ENCODE measurements around the gene TP53I13.

TP53I13 gene

DNA sequence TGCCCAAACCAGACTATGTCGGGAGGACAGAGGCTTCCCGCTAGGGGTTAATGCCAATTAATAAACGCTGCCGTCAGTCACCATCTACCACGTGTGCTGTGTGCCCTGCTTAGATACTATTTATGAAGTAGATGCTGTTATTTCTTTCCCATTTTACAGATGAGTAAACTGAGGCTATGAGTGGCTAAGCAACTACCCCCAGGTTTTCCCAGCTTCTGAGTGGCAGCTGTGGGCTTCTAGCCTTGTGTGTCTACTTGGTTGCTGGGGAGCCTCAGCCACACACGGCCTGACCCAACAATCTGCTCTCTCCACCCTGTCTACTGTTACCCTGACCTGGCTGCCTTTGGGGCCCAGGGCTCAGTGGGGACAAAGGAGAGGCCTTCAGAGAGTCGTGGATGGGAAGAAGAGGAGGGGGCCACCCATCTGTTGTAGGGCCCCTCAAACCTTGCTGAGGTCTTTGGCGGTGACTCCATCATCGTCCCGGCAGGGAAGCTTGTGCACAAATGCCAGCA lies 13.8 kb downstream of the TP53I13 start:
- no peak for DNase-seq

DNA sequence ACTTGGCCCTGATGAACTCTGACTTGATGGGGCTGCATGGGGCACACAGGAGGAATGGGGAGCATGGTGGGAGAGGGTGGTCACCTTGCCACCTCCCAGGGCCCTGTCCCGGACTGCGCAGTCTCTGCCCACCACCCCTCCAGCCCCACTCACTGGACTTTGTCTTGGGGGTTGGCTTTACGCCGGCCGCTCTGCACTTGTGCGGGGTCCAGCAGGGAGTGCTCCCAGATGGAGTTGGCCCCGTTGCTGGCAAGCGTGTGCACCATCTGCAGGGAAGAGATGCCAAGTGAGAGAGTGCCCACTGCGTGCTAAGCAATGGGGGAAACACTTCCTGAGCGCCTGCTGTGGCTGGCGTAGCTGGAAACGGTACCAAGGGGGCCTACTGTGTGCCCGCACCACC lies 14.3 kb downstream of the TP53I13 start:
- no peak for DNase-seq

DNA sequence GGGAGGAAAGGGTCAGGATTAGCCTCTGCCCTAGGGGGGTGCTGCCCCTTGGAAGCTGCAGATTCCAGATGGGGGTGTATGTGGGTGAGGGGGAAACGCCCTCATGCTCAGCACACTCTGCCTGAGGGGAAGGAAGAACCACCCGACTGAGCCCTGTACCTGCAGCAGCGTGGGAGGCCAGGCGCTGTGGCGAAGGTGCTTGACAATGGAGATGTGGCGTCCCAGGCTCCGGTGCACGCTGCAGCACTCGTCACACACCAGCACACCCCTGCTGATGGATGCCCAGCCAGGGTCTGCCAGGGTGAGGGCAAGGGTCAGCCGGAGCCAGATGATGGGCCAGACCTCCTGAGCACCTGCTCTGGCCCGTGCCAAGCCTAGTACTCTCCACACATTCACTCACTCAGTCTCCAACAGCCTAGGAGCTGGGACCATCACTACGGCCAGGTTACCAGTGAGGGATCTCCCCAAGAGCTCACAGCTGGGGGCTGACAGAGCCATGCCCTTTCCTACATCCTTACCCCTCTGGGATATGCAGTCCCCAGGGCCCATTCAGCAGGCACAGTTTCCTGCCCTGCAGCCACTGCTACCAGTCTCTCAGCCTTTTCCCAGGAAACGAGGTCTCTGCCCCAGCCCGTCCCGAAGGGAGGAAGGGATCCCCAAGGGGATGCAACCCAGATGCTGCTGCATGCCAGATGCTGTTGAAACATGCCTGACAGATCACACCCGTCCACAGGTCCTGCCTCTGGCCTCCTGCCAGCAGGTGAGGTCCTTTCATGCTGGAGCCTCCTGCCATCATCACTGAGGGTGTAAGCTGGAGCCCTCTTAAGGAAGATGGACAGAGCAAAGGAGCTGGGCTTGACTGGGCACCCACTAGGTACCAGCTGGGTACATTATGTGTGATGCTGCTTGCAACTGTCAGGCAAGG lies 15.1 kb downstream of the TP53I13 start:
- DNase-seq: no peak

DNA sequence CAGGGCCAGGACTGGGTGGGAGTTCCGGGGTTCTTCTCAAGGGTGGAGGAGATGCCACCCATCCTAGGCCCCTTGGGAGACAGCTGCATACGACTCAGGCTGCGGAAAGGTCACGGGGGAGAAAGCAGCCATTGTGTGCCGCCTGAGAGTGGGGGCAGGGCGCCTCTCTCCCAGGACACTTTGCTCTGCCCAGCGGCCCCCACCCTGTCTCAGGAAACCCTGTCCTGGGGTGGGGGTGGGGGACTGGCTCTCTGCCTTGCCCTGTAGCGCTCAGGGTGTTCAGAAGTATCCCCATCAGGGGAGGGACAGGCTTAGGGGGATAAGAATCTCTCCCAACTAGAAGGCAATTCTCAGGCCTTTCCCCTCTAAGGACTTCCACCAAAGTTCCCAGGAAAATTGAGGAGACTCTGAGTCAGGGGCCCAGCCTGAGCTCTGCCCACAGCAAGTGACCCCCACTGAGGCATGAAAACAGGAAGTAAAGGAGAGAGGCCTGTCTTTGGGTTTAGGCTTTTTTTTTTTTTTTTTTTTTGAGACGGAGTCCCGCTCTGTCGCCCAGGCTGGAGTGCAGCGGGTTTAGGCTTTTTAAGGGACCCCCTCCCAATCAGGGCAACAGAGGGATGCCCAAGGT lies 16.1 kb downstream of the TP53I13 start:
- DNase-seq: no peak

DNA sequence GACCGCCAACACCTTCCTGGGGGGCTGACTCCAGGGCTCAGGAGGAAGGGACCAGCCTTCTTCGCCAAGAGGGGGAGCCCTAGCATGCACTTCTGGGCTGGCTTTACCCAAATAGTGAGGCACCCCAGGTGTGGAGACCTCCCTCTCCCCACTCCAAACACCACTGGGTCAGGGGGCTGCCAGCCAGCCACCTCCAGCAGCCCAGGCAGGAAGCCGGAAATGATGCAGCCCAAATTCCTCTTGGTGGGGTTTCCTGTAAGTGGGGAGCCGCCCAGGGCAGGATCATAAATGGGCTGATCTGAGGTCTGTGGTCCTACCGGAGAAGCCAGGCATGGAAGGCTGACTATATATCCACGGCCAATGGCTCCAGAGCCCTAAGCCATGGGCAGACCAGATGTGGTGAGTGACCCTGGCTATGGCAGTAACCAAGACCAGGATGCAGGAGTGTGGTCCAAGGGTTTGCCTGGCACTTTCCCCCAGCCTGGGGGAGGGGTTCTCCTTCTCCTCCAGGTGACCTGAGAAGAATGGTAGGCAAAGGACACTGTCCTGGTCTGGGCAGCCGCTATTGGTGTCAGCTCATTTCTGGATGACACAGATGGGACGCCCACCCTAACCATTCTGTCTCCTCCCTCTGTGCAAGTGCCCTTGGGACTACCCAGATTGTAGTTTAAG lies 16.7 kb downstream of the TP53I13 start:
- DNase-seq: no peak

DNA sequence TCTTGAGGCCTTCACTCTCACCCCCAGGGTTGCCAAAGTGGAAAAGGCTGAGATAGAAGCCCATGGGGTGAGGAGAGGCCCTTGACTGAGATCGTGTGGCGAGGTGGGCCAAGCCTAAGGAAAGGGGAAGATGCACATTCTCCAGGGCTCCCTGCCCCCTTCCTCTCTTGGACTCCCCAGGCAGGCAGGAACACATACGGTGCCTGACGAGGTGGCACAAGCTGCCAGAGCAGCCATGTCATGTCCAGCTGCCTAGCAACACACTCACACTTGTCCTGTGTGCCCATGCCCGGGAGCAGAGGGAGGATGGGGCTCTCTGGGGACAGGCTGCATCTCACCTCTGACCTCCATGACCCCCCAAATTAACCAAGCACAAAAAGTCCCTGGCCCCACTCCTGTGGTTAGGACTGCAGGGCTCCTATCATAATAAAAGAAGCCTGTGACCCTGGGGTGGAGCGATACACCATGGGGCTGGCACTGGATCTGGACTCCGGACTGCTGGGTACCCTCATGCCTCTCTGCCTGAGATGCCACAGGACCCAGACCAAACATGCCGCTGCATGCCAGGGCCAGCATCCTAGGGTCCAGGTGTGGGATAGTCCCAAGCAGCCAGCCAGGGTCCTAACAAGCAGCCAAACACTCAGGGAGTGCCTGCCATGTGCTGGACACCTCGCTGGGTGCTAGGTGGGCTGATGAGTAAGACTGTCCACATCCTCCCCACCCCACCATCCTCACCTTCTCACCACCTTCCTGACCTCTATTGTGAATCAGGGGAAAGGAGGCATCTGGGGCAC lies 18.4 kb downstream of the TP53I13 start:
- no peak for DNase-seq

DNA sequence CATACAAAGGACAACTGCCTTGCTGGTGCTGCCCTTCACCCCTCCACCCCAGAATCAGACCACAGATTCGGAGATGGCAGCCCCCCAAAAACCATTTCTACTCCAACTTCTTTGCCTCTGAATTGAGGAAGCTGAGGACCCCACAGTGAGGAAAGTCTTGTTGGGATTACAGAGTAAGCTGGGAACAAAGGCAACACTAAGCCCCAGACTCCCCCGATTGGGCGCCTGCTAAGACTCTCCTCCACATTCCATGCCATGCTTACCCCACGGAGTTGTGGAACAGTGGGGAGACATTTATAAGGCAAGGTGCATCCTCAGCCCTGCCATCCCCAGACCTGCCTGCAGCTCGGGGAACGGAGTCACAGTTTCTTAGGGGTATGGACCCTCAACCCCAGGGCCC lies 19.1 kb downstream of the TP53I13 start:
- peak; percentile 56 for DNase-seq

DNA sequence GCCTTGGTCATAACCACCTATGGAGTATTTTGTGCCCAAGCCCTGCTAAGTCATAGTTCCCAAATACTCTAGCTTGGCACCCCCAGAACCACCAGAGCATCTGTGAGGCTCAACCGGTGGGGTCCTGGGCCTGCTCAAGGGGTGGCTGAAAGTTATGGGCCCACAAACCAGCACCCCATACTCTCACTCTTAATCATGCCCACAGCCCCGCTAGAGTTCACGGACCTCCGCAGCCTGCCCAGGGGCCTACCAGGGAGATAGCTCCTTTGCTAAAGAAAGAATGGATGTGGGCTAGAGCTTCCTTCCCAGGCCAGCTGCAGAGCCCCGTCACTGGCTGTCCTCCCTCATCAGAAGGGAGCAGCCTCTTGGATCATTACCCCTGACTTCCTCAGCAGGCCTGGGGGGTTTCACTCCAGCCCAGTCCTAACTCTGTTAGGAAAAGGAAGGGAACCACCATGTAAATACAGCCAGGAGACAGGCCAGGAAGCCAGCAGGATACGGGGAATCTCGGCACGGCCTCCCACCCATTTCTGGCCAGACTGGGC lies 19.6 kb downstream of the TP53I13 start:
- no peak for DNase-seq

DNA sequence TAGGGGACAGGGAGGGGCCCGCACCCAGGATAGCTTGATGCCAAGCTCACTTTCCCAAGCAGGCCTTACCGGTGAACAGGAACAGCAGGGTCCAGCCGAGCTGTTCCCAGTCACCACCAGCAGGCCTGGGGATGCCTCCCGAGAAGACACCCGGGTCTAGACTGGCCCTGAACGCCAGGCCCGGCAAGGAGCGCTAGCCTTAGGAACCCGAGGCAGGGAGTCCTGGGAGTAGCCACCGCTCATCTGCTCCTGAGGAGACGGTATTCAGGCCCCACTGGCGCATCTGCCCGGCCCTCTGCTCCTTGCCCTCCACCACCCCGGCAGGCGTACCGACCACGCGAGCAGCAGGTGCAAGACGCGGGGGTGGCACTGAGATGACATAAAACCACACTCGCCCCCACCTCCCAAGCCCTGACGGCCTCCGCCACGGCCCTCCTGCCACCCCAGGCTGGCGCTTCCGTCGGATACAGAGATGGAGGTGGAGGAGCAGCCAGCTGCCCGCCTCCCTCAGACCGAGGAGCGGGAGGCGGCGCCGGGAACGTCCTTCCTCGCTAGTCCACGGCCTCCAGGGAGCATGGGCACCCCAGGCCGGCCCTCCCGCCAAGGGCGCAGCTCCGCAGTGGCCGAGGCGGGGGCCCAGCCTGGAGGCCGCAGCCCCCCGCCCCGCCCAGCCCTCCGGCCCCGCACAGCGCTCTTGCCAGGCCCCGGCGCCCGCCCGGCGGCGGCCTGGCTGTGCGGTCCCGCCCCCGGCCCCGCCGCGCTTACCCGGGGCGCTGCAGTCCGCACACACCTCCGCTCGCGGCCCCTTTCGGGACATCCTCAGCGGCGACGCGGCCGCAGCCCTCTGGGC lies 20.3 kb downstream of the TP53I13 start:
- DNase-seq: peak; percentile 70

DNA sequence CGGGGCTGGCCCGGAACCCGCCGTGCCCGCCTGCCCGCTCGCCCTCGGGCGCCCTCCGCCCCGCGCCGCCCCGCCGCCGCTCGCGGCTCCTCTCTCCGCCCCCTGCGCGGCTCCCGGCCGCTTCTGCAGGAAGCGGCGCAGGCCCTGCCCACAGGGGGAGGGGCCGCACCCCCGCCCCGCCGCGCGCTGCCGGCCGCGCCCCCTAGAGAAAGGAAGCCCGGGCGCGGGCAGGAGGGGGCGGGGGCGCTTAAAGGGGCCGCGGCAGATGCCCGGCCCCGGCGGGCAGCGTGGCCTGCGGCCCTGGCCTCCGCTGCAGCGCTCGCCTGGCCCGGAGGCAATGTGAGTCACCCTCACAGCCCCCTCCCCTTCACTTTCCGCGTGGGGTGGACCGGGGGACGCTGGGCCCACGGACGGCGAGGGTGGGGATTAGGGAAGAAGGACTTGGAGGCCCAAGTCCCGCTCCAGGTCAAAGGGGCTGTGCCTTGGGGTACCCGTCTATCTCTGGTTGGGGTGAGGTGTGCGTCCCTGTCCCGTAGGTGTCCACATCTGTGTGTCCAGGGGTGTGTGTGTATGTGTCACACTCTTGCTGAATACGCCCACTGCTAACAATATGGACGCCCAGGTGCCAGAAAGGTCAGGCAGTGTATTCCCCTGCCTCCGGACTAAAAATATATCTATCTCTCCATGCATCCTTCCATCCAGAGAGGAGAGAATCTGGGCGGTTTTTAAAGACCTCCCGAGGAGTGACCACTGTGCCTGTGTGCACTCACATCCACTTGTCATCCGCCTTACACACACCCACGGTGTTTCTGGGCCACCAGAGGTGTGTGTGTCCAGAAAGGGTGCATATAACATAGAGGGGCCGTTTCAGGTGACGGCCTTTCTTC lies 21.3 kb downstream of the TP53I13 start, which contains the start of gene GIT1:
Gene GIT1 (minus strand): TSS at position 125 of the 887 bp plus-strand sequence. CDS start 270 bp downstream, outside the sequence.
- peak; percentile 94 for DNase-seq

DNA sequence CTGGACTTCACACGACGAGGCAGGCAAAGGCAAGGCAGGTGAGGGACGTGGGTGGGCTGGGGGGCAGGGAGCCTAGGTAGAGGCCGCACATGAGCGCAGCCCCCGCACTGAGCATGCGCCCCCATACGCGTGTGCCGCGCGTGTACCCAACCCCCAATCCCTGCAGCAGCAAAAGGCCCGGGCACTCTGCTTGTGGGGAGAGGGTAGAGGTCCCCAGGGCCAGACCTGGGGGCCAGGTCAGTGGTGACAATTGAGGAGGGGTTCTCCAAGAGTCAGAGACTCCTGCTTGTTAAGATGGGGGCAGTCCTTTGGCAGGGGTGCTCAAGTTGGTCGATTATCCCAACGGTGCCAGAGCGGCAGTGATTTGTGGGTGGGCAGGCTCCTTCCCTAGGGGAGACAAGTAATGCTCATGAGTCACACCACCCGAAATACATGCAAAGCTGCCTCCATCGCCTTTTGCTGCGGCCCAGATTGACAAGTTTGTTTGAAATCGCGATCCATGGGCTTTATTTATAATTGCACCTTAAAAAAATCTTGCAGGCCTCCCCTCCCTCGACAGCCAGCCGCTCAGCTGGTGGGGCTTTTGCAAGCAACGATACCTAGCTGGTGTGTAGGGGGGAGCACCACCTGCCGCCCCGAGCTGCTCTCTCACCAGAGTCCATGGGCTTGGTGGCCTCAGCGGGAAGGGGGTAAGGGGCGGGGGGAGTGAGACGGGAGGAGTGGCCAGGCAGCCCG lies 22.1 kb downstream of the TP53I13 start:
- DNase-seq: peak; percentile 93

DNA sequence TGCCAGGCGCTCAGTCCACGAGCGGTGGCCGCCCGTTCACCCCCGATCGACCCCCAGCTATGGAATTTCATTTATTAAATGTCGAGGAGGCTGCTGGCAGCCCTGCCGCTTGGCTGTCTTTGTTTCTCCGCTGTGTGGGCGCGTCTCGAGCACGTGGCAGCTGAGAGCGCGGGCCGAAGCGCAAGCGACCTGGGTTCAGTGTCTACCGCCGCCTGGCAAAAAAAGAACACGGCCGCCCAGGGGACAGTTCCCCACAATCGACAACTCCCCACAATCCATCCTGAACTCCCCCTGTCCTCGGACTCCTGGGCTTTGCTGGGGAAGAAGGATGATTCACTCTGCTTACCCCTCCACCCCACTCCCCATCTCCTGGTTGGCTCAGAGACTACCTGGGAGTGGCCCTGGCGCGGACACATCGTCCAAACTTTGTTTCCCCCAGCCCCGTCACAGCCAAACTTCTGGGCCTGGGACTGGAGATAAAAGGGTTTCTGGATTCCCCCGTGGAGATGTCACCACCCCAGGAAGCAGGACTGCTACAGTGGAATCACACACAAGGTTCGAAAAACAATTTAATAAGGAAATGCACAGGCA lies 22.7 kb downstream of the TP53I13 start:
- peak; percentile 94 for DNase-seq

DNA sequence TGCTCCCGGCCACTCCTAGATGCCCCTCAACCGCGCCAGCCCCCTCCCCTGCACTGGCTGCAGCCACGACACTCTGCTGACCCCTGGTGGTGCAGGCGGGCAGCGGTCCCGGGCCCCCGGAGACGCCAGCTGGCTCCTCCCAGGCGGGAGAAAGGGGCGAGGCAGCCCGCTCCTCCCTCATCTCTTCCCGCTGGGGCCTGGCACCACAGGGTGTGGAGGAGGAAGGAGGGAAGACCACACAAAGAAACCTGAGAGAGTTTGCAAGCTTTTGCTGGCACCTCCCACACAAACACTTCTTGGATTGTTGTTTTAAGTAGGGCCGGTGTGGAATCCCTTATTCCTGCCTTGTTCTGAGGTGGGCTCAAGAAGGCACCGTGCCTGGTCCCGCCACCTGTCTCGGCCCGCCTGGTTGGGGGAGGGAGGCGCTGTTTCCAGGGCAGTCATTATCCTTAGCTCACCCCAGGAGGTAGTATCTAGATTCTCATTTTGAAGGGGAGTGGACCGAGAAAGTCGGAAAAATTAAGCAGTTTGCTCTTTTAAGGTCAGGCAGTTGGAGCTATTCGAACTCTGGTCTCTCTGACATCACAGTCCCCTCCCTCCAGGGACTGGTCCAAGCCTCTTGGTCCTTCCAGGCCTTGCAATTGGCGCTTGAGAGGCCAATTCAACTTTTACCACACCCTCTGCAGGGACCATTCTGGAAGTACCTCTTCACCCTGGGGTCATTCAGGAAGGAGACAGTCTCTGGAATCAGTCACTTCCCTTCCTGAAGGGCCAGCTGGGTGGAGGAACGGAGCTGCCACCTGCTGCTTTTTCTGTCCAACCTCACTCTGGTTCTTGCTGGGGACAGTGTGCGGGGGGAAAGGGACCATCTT lies 23.5 kb downstream of the TP53I13 start:
- DNase-seq: peak; percentile 97

DNA sequence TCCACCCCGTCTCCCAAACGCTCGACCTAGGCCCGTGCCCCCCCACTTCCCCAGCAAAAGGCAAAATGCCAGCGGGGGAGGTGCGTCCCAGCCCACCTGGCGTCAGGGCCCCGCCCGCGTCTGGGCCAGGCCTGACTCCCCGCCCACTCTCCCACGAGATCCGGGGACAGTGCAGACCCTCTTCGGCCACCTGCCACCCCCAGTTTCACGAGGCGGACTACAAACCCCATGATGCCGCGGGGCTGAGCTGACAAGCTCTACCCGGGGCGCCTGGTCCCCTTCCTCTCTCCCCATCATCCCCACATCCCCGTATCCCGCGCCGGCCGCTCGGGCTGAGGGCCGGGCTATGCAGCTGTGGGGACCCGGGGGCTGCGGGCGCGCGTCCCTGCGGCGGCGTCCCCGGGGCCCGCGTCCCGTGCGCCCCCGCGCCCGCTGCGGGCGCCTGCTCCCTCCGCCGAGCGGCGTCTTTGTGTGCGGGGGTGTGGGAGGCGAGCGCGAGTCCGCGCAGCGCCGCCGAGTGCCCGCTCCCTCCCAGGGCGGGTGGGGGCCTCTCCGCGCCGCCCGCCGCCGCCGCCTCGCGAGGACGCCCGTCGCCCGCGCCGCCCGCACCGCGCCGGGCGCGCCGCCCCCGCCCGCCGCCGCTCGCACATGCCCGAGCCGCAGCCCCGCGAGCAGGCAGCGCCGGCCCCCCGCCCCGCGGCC lies 24.5 kb downstream of the TP53I13 start, which contains the start of gene ANKRD13B:
Gene ANKRD13B (plus strand): TSS at position 283 of the 702 bp plus-strand sequence. CDS start 490 bp downstream, outside the sequence.
- peak; percentile 95 for DNase-seq

DNA sequence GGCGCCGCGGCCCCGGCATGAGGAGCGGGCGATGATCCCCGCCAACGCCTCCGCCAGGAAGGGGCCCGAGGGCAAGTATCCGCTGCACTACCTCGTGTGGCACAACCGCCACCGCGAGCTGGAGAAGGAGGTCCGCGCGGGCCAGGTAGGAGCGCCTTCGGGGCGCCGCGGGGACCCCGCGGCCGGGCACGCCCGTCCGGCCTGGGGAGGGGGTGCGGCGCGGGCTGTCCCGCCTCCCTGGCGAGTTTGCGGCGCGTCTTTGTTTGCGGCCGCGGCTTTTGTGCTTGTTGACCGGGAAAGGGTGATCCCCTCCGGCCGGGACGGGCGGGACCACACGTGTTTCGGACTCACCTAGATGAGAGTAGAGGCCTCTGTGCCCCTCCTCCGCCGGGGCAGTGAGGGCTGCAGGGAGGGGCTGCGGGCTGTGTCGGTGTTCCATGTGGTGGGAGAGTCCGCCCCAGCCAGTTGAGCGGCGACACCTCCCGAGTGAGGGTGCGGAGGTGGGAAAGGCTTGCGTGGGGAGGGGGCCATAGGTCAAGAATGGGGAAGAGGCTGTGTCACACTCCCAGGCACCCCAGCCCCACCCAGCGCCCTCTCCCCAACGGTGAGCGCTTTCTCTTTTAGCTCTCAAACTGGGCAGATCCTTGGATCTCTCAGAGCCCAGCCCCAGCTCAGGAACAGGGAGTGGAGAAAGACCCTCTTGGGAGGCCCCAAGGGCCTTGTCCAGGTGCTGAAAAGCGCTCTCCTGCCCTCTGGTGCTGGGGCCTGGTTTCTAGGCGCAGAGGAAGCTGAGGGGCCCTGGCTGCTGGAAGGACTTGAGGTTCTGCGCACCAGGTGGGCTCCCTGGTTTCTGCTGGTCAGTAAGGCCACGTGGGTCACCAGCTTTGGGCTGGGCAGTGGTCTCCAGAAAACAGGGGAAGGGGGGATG lies 25.4 kb downstream of the TP53I13 start:
- DNase-seq: peak; percentile 77

DNA sequence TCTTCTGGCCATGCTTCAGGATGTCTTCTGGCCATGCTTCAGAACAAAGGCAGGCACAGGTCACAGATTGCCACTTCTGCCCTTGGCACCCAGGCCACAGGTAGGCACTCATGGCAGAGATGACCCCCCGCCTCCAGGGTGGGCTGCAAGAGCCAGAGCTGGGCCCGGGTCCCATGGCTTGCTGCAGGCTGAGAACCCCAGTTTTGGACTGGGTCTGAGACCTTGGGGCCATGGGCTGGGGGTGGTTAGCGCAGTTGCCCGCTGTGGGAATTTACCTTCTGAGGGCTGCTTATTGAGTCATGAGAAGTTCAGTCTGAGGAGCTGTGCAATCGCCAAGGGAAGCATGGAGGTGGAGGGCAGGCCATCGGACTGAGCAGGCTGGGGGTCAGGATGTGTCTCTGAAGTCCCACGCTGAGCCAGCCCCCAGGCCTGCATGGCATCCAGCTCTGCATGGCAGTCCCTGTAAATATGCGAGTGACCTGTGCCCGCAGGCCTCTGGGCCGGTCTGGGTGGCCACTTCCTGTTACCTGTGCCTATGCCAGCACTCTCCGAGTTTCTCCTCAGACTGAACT lies 26.1 kb downstream of the TP53I13 start:
- no peak for DNase-seq
